Breast epithelium (tissue), 3 donors: ENCODE data around the gene DTWD1.
"Not testable (repeated sequence)": the region's sequence is repeated elsewhere in the genome, so short reads cannot be mapped to it uniquely, and the experiment has no call there.

Experiments
- POLR2A ChIP-seq: fragments of 450-650 bp; IDR thresholded peaks from one replicate; pipeline ENCODE4 v1.6.1; 2016; ENCODE audit warnings: antibody characterized with exemption, mild to moderate bottlenecking, moderate library complexity
- POLR2AphosphoS5 ChIP-seq, 3 donors: sonication (generic); formaldehyde crosslinking; IDR thresholded peaks; one replicate each; pipeline ENCODE4 v1.6.1; 2017; ENCODE audit warnings: antibody characterized with exemption in 3 of 3
- TF ChIP-seq, protein P1 (sequence below), 3 donors: fragments of 450-650 bp; IDR thresholded peaks; one replicate each; pipeline ENCODE4 v1.5.1; 2016 to 2017; ENCODE audit warnings: antibody characterized with exemption in 3 of 3, mild to moderate bottlenecking in 3 of 3, moderate library complexity in 3 of 3

DNA sequence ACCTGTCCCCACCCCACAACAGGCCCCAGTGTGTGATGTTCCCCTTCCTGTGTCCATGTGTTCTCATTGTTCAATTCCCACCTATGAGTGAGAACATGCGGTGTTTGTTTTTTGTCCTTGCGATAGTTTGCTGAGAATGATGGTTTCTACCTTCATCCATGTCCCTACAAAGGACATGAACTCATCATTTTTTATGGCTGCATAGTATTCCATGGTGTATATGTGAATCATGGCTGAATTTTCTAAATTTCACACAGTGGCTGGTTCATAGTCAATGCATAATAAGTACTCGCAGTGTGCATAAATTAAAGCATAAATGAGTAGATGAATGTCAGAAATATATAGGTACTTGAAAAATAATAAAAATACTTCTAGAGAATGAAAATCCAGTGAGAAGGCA lies 8.6 kb upstream of the DTWD1 start:
- TF ChIP-seq, protein P1, sequence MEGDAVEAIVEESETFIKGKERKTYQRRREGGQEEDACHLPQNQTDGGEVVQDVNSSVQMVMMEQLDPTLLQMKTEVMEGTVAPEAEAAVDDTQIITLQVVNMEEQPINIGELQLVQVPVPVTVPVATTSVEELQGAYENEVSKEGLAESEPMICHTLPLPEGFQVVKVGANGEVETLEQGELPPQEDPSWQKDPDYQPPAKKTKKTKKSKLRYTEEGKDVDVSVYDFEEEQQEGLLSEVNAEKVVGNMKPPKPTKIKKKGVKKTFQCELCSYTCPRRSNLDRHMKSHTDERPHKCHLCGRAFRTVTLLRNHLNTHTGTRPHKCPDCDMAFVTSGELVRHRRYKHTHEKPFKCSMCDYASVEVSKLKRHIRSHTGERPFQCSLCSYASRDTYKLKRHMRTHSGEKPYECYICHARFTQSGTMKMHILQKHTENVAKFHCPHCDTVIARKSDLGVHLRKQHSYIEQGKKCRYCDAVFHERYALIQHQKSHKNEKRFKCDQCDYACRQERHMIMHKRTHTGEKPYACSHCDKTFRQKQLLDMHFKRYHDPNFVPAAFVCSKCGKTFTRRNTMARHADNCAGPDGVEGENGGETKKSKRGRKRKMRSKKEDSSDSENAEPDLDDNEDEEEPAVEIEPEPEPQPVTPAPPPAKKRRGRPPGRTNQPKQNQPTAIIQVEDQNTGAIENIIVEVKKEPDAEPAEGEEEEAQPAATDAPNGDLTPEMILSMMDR (IDR thresholded peaks at IDR 0.05), result not testable (repeated sequence)
- TF ChIP-seq POLR2A; POLR2AphosphoS5 (IDR thresholded peaks at IDR 0.05): not testable (repeated sequence)
